ENCODE data around the gene SDK1.

SDK1 gene

GRCh38 chr7:4154882-4155535 is 854.0 kb downstream of the SDK1 start:
- no peak for DNase-seq (ENCODE audit: low read depth in 3 of 3)

- DNase-seq (ENCODE audit: low read depth in 3 of 3), result no peak
Observed at GRCh38 chr7:4156190-4156589, 855.1 kb downstream of the SDK1 start.

- no peak for DNase-seq (ENCODE audit: low read depth in 3 of 3)
Observed at GRCh38 chr7:4157651-4158050, 856.6 kb downstream of the SDK1 start.

- no peak for DNase-seq (ENCODE audit: low read depth in 3 of 3)
Observed at GRCh38 chr7:4158441-4159153, 857.5 kb downstream of the SDK1 start.

GRCh38 chr7:4159154-4159501 is 858.1 kb downstream of the SDK1 start:
- DNase-seq (ENCODE audit: low read depth in 3 of 3), result no peak

GRCh38 chr7:4159761-4160554 is 858.9 kb downstream of the SDK1 start:
- DNase-seq (ENCODE audit: low read depth in 3 of 3), result no peak

GRCh38 chr7:4162884-4163564 is 862.0 kb downstream of the SDK1 start:
- no peak for DNase-seq (ENCODE audit: low read depth in 3 of 3)

- DNase-seq (ENCODE audit: low read depth in 3 of 3), result no peak
Observed at GRCh38 chr7:4163565-4164203, 862.6 kb downstream of the SDK1 start.

GRCh38 chr7:4164556-4164955 is 863.5 kb downstream of the SDK1 start:
- no peak for DNase-seq (ENCODE audit: low read depth in 3 of 3)

- DNase-seq (ENCODE audit: low read depth in 3 of 3), result no peak
Observed at GRCh38 chr7:4166340-4166739, 865.3 kb downstream of the SDK1 start.

- DNase-seq (ENCODE audit: low read depth in 3 of 3), result no peak
Observed at GRCh38 chr7:4166807-4167206, 865.8 kb downstream of the SDK1 start.

- DNase-seq (ENCODE audit: low read depth in 3 of 3), result no peak
Observed at GRCh38 chr7:4167385-4167910, 866.4 kb downstream of the SDK1 start.

- DNase-seq (ENCODE audit: low read depth in 3 of 3), result no peak
Observed at GRCh38 chr7:4168041-4168440, 867.0 kb downstream of the SDK1 start.

- DNase-seq (ENCODE audit: low read depth in 3 of 3), result no peak
Observed at GRCh38 chr7:4168541-4168940, 867.5 kb downstream of the SDK1 start.

- no peak for DNase-seq (ENCODE audit: low read depth in 3 of 3)
Observed at GRCh38 chr7:4169455-4169854, 868.4 kb downstream of the SDK1 start.

GRCh38 chr7:4170997-4171786 is 870.1 kb downstream of the SDK1 start:
- no peak for DNase-seq (ENCODE audit: low read depth in 3 of 3)

- no peak for DNase-seq (ENCODE audit: low read depth in 3 of 3)
Observed at GRCh38 chr7:4172883-4173282, 871.8 kb downstream of the SDK1 start.

GRCh38 chr7:4173615-4174014 is 872.6 kb downstream of the SDK1 start:
- DNase-seq (ENCODE audit: low read depth in 3 of 3), result no peak

GRCh38 chr7:4174016-4174415 is 873.0 kb downstream of the SDK1 start:
- no peak for DNase-seq (ENCODE audit: low read depth in 3 of 3)

- DNase-seq (ENCODE audit: low read depth in 3 of 3), result no peak
Observed at GRCh38 chr7:4174451-4174850, 873.4 kb downstream of the SDK1 start.

- no peak for DNase-seq (ENCODE audit: low read depth in 3 of 3)
Observed at GRCh38 chr7:4174884-4175283, 873.8 kb downstream of the SDK1 start.
